Tongue (tissue), 2 donors: Measurements from ENCODE around the gene TNS3. TPM values are rescaled to one million over a fixed set of nuclear protein-coding genes. Genes with fewer than 3 reads are reported as not detected.

Experiments
- DNase-seq: peaks from one replicate; pipeline ENCODE4 v3.0.0-alpha.2; 2015
- total RNA-seq: library from RNA; depleted of rRNA; stranded (reverse); fragments of >200 nt; gene quantifications from one replicate; pipeline ENCODE4 v1.2.3, GENCODE V29; 2014

TNS3 gene
- total RNA-seq, 1 donor from 2014 or later, result 39.7 TPM

DNA sequence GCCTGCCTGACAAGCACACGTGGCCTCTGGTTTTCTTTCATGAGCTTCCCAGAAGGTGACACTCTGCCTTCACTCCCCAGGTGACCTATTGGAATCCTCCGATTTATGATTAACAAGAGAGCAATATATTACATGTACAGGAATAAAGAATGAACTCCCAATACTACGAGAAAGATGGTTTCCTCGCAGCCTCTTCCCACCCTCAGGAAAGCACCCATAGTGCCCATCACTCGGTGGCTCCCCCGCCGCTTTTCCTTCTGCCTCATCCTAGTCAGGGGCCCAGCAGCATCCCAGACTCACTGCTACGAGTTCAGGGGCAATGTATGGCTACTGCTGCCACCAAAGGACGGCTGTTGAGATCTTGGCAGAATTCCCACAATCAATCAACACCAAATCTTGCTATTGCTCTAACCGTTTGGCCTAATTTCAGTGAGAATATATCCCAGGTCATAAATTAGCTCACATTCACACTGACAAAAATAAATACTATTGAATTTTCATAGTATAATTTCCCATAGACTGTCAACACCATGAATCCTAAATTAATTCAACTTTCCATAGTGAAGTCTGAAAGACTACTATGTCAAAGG, 196.3 kb downstream of the TNS3 start:
- no peak for DNase-seq

- DNase-seq, result no peak
These were observed 197.0 kb downstream of the TNS3 start for GRCh38 chr7:47384755-47385535.

DNA sequence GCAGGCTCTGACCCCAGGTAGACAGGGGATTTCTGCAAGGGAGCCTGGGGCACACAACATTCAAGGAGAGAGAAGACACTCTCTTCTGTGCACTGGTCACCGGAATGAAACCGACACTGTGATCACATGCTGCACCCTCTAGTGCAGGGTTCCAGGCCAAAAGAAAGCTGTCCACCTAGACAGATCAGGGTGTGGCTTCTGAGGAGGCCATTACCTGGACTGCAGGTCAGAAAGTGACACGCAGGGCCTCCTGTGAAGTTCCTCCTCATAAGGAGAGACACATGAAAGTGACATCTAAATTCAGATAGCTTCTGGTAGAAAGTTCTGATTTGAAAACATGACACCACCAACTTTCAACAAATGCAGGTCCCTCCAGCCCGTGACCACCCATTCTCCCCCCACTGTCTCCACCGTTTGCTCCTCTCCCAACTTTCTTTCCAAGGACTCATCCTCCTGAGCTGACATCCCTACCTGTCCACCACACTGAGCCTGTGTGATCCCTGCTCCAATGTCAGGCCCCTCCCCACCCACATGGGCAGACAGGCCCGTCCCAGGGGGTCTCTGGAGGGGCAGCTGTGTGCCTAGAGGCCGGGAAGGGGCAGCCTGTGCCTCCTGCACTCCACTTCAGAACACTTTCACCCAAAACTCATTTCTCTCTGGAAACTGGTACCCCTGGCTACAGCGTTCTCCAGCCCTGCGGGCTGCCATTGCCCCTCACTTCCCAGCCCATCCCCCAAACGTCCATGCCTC, 198.0 kb downstream of the TNS3 start:
- no peak for DNase-seq

DNA sequence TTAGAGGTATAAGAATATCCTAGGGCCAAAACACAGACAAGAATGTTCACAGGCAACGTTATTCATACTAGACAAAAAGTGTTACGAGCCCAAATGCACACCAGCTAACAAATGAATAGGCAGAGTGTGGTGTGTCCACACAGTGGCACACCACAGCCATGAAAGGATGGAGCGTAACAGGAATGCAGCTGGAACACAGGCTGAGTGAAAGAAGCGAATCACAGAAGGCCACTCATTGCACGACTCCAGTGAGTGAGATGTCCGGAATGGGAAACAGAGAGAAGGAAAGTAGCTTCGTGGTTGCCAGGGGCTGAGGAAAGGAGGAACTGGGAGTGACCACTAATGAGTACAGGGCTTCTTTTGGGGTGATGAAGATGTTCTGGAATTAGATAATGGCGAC, 198.8 kb downstream of the TNS3 start:
- DNase-seq, result no peak

GRCh38 chr7:47382200-47382599, 199.7 kb downstream of the TNS3 start:
- DNase-seq, result no peak

DNA sequence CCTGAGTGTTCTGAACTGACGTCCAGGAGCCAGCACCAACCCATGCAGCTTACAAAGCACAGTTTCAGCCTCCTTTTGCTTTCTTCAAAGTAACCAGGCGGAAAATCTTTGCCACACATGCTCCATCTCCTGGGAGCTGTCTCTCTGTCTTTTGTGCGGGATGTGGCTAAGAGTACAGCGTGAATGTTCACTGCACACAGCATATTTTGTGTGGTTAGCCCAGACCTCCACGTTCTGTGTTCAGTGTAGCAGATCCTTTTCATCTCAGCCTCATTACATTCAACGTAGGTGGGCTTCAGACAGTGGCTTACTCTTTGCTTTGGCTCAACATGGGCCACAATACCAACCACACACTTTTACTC, 200.8 kb downstream of the TNS3 start:
- DNase-seq, result no peak

DNA sequence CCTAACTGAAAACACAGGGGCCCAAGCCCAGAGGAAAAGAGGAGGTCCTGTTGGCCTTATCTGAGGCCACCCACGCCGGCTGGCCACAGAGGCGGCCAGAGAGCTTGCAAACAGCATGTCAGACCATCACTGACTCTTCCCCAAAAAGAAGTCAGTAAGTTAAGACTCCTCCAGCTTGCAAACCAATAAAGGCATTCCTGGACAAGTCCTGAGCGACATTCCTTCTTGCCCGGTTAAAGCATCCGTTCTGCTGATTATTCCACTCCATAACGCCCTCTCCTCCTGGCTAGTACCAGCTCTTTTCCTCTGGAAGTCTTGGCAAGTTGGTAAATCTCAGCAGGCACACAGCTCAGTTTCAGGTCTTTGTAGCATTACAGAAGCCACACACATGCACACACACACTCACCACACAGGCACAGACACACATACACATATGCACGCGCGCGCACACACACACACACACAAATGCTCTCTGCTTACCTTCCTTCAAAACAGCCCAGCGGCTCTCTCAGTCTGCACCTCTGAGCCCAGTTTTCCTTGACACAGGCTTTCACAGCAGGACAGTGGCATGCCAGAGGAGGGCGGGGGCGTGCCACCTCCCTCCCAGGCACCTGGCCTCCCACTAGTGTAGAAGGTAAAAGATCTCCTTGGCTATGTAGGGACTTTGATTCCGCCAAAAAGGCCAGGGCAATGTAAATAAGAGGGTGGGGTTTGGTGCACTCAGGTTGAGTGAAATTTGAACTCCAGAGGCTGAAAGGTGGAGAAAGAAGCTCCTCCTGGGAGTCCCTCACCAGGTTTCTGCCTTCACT, 201.4 kb downstream of the TNS3 start:
- DNase-seq, result no peak

DNA sequence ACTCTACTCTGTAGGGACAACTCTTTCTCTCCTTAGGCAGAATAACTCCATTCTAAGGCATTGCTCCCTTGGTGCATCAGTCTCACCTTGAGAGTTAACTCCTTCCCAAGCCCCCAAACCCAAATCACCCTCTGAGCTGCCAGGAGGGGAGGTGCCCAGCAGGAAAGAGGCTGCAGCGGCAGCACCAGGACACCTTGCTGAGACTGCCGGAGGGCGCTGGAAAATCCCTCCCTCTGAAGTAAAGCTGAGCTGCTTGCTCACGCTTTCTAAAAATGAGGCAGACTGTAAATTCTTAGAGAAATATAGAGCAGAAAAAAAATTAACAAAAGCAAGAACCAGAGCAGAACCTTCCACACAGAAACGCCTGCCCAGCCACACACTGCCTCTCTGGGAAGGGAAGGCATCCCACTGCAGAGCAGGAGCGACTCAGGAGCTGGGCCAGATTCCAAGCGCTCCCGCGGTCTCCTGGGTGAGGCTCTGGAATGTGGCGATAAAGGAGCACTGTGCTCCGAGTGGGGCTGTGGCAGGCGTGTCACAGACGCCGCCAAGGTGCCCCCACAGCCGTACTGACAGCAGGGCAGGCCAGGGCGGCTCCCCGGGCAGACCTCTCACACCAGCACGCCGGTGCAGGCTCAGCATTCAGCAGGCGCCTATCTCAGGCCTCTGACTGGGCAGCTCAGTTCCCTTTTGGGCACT, 202.1 kb downstream of the TNS3 start:
- peak; percentile 81 for DNase-seq

DNA sequence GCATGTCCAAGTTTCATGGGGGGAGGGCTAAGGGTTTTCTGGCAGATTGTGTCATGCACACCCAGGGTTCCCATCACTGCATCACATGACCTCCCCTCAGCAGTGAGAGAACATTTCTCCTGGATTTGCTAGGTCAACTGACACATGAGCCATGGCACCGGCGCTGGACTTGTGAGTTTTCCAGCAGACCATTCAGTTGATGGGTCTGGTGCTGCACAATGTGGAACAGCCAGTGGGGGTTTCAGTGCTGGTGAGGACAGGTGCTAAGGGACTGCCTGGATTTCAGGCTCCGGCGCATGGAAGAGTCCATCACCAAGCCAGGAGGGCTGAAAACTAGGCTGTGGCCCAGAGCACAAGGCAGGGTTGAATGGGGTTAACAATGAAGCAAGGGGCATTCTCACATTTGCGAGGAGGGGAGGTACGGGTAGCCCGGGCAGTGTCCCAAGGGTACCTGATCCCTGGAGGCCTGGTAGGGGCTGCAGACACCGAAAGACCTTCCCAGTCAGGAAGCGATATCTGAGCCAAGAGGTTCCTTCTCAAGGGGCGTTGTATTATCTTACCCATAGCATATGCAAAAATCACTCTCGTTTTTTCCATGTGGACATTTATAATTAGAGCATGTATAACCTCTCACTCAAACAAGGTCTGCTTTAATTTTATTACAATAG, 203.0 kb downstream of the TNS3 start:
- DNase-seq, result no peak

DNA sequence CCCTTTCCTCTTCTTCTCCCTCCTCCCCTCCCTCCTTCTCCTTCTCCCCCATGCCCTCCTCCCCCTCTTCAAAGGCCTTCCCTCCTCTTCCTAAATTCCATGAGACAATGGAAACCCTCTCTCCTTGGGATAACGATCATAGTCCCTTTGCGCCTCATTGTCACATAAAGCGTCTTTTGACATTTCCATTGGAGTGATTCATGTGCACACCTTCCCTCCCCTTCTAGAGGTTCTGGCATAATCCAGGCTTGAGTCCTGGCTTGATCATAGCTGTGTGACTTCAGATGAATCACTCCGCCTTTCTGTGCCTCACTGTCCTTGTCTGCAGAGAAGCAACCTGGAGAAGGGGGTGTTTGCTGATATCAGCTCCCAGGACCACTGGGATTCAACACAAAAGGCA, 204.2 kb downstream of the TNS3 start:
- no peak for DNase-seq

- DNase-seq, result no peak
These were observed 204.8 kb downstream of the TNS3 start for GRCh38 chr7:47376991-47377616.

DNA sequence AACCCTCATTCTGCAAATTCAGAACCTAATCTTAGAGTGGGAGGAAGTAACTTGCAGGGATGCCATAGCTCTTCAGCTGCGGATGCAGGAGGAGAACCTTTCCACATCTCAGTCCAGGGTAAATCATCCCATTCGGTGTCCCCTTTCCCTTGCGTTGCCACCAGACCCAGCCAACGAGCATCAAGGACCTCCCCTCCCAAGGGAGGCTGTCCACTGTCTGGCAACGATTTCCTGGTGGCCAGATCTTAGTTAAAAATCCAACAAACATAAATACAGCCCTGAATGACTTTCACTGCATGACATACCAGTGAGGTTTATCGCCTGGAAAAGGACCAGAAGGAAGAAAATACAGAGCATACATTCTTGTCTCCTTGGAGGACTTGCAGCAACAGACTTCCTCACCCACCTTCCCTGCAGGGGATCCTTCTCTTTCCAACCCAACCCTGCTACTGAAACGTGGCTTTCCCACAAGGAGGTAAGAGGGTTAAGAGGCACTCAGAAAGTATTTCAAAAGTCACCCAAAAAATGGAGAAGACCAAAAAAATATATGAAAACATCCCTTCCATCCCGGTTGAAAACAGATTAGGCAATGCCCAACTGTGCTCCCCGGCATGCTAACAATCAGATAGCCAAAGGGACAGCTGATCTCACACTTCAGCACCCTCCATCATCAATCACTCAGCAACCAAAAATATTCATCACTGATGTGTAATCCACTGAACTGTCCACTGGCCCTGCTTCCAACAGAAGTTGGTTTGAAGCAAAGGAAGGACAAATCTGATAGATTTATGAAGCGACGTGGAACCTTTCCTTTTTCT, 206.6 kb downstream of the TNS3 start:
- DNase-seq, result no peak

- no peak for DNase-seq
These were observed 207.4 kb downstream of the TNS3 start for GRCh38 chr7:47374538-47374937.

DNA sequence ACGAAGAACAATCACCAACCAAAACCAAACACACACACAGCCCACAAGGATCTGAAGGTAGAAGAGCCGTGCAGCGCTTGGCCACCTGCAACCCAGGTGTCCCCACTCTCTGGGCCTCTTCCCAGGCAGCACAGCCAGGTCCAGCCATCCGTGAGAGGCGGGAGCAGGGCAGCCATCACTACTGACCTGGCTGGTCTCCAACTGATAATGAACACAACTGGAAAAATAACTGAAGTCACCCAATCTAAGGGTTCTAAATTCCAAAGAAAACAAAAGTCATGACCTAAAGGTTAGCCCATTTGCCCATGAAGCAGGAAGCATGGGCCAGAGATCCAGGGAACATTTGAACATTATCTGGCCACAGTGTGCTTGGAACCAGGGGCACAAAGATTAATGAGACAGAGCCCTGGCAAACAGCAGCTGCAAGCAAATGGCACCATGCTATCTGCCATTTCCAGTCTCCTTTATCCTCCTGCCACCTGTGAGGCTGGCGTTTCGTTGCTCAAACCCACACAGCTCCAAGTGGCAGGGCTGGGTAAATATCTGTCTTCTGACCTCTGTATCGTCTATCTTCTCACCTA, 207.9 kb downstream of the TNS3 start:
- no peak for DNase-seq

DNA sequence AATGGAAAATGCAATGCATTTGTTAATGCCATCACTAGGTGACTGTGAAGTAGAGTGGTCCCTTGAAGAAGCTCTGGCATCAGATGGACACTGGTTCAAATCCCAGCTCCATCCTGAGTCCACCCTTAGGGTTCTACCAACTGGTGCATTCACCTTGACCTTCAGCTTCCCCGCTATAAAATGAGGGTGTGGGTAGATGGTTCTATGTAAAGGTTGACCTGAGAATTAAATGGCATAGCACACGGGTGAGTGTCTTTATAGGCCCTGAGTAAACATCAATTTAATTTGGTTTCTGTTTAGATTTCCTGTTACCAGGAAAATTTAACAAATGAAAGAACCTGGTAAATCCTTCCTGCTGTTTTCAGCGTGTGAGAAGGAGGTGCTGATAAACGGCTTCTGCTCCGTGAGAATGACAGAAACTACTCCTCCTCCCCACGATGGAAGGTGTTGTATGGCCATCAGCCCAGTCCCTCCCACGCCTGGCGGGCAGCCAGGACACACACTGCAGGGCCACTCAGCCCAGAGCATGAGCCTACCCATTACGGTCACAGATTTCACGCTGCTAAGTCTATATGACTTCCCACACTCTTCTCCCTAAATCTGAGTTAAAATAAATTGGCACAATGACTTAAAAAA, 210.1 kb downstream of the TNS3 start:
- DNase-seq, result peak; percentile 80

DNA sequence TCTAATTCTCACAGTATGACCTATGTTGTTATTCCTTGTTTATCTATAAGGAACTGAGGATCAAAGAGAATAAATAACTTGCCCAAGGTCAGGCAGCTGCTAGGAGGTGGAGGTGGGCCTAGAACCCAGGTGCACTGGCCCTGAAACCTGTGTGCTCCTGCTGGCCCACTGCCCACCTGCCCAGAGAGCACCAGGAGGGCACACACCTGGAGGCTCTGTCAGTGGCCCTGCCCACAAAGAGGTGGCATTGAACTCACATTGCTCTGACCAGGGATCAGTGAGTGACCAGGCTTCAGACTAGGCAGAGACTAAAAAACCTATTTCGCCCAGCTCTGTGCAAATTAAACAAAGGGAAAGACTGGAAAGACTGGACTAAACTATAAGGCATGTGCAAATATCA, 210.6 kb downstream of the TNS3 start:
- no peak for DNase-seq

DNA sequence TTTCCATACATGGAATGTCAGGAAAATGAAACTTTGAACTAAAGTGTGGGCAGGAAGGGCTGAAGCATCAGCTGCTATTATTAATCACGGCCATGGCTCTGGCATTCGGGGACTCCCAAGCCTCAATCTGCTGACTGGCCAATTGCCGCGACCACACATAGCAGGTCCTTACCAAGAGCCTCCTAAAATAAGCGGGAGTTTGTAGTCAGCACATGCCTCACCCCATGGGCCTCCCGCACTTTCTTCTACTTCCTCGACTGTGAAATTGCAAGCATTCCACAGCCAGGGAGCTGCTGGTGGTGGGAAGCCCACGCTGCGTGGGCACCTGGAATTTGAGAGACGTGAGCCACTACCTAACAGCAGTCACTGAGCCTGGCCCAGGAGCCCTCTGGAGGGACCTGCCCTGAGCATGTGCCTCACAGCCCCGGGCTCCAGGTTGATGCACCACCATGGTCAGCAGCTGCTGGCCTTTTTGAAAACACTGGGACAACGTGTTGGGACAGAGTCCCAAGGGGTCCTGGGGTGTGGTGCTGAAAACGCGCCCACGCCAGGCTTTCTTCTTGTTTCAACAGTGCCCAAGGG, 211.4 kb downstream of the TNS3 start:
- no peak for DNase-seq

DNA sequence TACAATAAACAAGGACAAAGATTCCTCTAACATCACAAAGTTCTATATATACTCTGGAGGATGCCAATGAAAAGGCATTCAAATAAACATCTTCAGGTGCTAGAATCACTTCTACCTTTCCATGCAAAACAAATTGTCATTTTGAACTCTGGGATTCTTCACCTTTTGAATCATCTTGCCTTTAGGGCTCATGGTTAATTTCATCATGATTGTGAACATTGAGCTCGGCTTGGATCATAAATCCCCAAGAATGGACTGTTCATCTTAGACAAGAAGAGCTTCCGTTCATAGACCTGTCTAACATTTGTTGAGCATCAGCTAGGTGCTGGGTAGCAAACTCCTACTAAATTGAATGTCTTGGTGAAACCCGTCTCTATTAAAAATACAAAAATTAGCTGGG, 212.2 kb downstream of the TNS3 start:
- DNase-seq, result no peak
